Cortex of kidney (tissue), 1 donor: Measurements from ENCODE around the gene RAB11FIP3.

Experiments used
- DNase-seq: peaks from one replicate; lab custom pipeline; 2025; lab: John Stamatoyannopoulos, UW

RAB11FIP3 gene

DNA sequence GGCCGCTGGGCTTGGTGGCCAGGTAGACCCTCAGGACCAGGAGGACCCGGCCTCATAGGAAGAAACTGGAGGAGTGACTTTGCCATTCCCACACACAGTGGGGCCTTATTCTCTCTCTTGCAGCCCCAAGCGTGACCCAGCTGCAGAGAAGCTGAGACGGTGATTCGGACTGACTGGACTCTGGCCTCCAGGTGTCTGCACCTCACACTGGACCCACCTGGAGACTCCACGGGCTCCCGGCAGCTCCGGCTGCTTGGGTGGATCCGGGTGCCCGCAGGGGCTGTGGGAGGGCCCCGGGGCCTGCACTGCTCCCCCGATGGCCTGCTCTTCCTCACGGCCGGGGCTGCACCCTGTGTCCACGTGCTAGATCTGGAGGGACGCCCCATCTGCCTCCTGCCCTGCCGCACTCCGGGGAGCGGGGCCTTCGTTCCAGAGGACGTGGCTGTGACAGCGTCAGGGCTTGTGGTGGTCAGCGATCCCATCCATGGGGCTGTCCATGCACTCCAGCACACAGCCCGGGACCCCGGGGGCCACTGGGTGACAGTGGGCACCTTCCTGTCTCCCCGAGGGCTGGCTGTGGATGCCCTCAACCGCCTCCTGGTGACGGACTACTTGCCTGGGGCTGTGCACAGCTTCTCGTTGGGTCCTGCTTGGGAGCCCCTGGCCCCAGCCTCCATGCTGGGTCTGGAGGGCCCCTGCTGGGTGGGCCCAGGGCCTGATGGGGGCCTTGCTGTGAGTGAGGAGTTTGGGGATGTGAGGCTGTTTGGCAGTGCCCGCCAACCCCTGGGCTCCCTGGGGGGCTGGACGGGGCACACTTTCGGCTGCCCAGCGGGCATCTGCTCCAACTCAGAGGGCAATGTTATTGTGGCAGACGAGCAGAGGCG, 142.2 kb downstream of the RAB11FIP3 start:
- DNase-seq, result no peak

- DNase-seq, result no peak
These were observed 143.2 kb downstream of the RAB11FIP3 start for GRCh38 chr16:568401-569258.

GRCh38 chr16:569445-570254, 144.2 kb downstream of the RAB11FIP3 start, which contains the start of gene PIGQ:
TSS of gene PIGQ (plus strand) at chr16:569968. CDS start at chr16:574075, 4,107 bp downstream.
- no peak for DNase-seq
